GM19025 (cell line): ENCODE data around the gene CEBPA.

ENCODE experiments used
- ATAC-seq: cut with Tn5 transposase; IDR thresholded peaks from one replicate; pipeline ENCODE4 v1.9.1; 2021; ENCODE audit warnings: mild to moderate bottlenecking, low read depth, moderate library complexity; ENCODE audit not compliant: unreplicated experiment

Gene CEBPA

GRCh38 chr19:33302175-33302973 is at the start of gene CEBPA:
Gene CEBPA, minus strand, starts transcription at chr19:33302534. Its CDS starts 120 bp downstream, at chr19:33302414.
- ATAC-seq = peak; percentile 91

- ATAC-seq = no peak
Observed at GRCh38 chr19:33350538-33351309, 48.4 kb upstream of the CEBPA start.

GRCh38 chr19:33349319-33350289 is 47.3 kb upstream of the CEBPA start:
- no peak for ATAC-seq

GRCh38 chr19:33348301-33349010 is 46.1 kb upstream of the CEBPA start:
- ATAC-seq = no peak

GRCh38 chr19:33347300-33347699 is 45.0 kb upstream of the CEBPA start:
- ATAC-seq = no peak

GRCh38 chr19:33346665-33347064 is 44.3 kb upstream of the CEBPA start:
- no peak for ATAC-seq

- ATAC-seq = no peak
Observed at GRCh38 chr19:33345163-33345562, 42.8 kb upstream of the CEBPA start.

- no peak for ATAC-seq
Observed at GRCh38 chr19:33344573-33344925, 42.2 kb upstream of the CEBPA start.

GRCh38 chr19:33343859-33344572 is 41.7 kb upstream of the CEBPA start:
- ATAC-seq = no peak

GRCh38 chr19:33343301-33343700 is 41.0 kb upstream of the CEBPA start:
- no peak for ATAC-seq

GRCh38 chr19:33340991-33341390 is 38.7 kb upstream of the CEBPA start:
- no peak for ATAC-seq

GRCh38 chr19:33339016-33339984 is 37.0 kb upstream of the CEBPA start:
- no peak for ATAC-seq

GRCh38 chr19:33335446-33335845 is 33.1 kb upstream of the CEBPA start:
- no peak for ATAC-seq

GRCh38 chr19:33334271-33334670 is 31.9 kb upstream of the CEBPA start:
- no peak for ATAC-seq

- no peak for ATAC-seq
Observed at GRCh38 chr19:33333642-33334041, 31.3 kb upstream of the CEBPA start.

- ATAC-seq = no peak
Observed at GRCh38 chr19:33333151-33333550, 30.8 kb upstream of the CEBPA start.

- no peak for ATAC-seq
Observed at GRCh38 chr19:33332248-33332647, 29.9 kb upstream of the CEBPA start.

- no peak for ATAC-seq
Observed at GRCh38 chr19:33329736-33330135, 27.4 kb upstream of the CEBPA start.
